RWPE2 (cell line): ENCODE results near the gene GFAP.

Experiments used
- ATAC-seq: fragments of 200-7000 bp; cut with Tn5 transposase; 3 replicates; pipeline ENCODE4 v1.9.1; 2021; ENCODE audit warnings: low read depth
- DNase-seq: peaks from one replicate; pipeline ENCODE4 v3.0.0-alpha.2; 2020; ENCODE audit warnings: low spot score
- H3K27ac ChIP-seq: fragments of 450-650 bp; 2 replicates; pipeline ENCODE4 v1.5.1; 2017; ENCODE audit warnings: mild to moderate bottlenecking; ENCODE audit not compliant: poor library complexity, severe bottlenecking
- H3K27me3 ChIP-seq: fragments of 250-450 bp; sonication (Bioruptor Pico); 2 replicates; pipeline ENCODE4 v1.5.1; 2021; ENCODE audit warnings: mild to moderate bottlenecking, moderate library complexity; ENCODE audit not compliant: insufficient read depth, poor library complexity, severe bottlenecking
- H3K36me3 ChIP-seq: fragments of 250-450 bp; sonication (Bioruptor Pico); 2 replicates; pipeline ENCODE4 v1.5.1; 2020; ENCODE audit warnings: low read depth, mild to moderate bottlenecking, moderate library complexity
- H3K4me1 ChIP-seq: fragments of 250-450 bp; sonication (Bioruptor Pico); 2 replicates; pipeline ENCODE4 v1.5.1; 2021; ENCODE audit warnings: mild to moderate bottlenecking, moderate library complexity; ENCODE audit not compliant: insufficient read depth, poor library complexity, severe bottlenecking
- H3K4me3 ChIP-seq: fragments of 250-450 bp; sonication (Bioruptor Pico); 2 replicates; pipeline ENCODE4 v1.5.1; 2021; ENCODE audit warnings: mild to moderate bottlenecking, moderate library complexity; ENCODE audit not compliant: severe bottlenecking
- H3K9me3 ChIP-seq: fragments of 250-450 bp; sonication (Bioruptor Pico); 2 replicates; pipeline ENCODE4 v1.5.1; 2021; ENCODE audit warnings: mild to moderate bottlenecking, moderate library complexity; ENCODE audit not compliant: severe bottlenecking
- TF ChIP-seq, protein P1 (sequence below): fragments of 450-650 bp; IDR thresholded peaks from one replicate; pipeline ENCODE4 v1.5.1; 2017; ENCODE audit warnings: mild to moderate bottlenecking, moderate library complexity; ENCODE audit not compliant: poor library complexity, severe bottlenecking

Gene GFAP

DNA sequence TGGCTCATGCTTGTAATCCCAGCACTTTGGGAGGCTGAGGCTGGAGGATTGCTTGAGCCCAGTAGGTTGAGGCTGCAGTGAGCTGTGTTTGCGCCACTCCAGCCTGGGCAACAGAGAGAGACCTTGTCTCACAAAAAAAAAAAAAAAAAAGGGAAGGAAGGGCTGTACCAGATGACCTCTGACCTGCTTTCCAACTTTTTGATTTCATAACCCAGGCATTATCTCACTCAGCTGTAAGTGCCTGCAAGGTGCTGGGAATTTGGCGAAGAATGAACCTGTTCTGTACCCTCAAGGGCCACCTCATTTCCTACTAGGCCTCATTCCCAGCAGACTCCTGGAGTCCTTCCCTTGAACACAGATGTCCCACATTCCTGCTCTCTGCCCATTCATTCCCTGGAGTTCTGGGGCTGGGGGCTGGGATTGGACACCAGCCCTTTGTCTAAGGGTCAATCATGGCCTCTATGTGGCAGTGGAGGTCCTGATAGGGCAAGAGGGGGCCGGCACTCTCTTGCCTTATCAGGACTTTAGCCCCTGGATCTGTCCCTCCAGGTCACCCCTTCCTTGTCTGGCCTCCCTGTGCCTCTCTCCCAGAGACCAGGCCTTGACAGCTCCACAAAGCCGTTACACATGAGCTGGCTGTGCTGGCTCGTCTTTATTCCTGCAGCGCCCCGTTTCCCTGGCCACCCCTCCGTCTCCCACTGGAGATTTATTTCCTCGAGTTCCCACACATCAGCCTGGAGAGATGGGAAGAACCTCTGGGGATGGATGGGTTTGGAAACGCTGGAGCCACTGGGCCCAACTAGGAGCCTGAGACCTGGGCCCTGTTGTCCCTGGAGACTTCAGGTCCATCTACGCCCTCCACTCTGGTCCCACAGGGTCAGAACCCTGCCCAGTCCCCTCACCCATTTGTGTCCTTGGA, 821 bp upstream of the GFAP start:
- Histone ChIP-seq H3K4me3 (no peak overlapping the region), H3K4me1 (peaks cover 30% of the 10 kb centered on the region), H3K27ac (peak overlapping the region; percentile 81), H3K9me3 (no peaks in the 10 kb centered on the region), H3K27me3 (no peaks in the 10 kb centered on the region), H3K36me3 (no peaks in the 10 kb centered on the region)
- TF ChIP-seq, protein P1, sequence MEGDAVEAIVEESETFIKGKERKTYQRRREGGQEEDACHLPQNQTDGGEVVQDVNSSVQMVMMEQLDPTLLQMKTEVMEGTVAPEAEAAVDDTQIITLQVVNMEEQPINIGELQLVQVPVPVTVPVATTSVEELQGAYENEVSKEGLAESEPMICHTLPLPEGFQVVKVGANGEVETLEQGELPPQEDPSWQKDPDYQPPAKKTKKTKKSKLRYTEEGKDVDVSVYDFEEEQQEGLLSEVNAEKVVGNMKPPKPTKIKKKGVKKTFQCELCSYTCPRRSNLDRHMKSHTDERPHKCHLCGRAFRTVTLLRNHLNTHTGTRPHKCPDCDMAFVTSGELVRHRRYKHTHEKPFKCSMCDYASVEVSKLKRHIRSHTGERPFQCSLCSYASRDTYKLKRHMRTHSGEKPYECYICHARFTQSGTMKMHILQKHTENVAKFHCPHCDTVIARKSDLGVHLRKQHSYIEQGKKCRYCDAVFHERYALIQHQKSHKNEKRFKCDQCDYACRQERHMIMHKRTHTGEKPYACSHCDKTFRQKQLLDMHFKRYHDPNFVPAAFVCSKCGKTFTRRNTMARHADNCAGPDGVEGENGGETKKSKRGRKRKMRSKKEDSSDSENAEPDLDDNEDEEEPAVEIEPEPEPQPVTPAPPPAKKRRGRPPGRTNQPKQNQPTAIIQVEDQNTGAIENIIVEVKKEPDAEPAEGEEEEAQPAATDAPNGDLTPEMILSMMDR: no peak
- no peak for DNase-seq
- peak; percentile 3; the same call in 1 of the 3 replicates for ATAC-seq

DNA sequence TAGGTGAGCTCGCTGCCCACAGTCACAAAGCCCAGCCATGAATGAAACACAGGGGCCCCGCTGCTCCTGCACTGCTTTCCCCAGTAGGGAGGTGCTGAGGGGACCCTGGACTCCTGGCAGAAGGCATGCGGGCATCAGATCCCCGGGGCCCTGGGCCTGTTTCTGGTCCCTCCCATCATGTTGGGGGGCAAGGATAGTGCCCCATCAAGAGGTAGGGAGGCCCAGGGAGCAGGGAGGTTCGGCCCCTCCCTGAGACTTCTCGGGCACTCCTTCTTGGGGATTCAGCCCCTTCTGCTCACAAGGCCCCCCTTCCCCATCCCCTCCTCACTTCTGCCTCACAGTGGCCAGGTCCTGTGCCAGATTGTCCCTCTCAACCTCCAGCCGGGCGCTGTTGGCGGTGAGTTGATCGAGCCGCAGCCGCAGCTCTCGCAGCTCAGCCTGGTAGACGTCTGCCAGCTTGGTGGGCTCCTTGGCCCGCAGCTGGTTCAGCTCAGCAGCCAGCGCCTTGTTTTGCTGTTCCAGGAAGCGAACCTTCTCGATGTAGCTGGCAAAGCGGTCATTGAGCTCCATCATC, 515 bp downstream of the GFAP start:
- DNase-seq: no peak
- Histone ChIP-seq H3K36me3 (no peaks in the 10 kb centered on the region), H3K9me3 (no peaks in the 10 kb centered on the region), H3K27ac (no peak overlapping the region), H3K27me3 (no peaks in the 10 kb centered on the region), H3K4me1 (peaks cover 33% of the 10 kb centered on the region), H3K4me3 (no peak overlapping the region)
- no peak for ATAC-seq
- TF ChIP-seq, protein P1: no peak

DNA sequence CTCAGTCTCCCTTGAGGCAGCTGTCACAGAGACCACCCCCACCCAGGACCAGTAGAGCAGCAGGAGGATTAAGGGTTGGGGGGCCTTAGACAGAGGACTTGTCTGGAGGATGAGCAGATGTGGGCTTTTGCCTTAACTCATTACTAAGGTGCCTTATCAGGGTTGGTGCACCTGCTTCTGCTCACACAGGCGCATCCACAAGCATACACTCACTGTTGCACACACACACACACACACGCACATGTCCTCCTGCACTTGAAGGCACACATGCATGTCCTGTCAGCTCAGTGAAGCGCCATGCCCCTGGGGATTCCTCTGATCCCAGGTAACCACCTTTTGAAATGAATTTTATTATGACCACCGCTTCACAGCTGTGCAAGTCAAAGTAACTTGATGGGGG, 1.2 kb downstream of the GFAP start:
- peaks cover 40% of the 10 kb centered on the region for H3K4me1 ChIP-seq
- H3K27me3 ChIP-seq: no peaks in the 10 kb centered on the region
- H3K9me3 ChIP-seq: no peaks in the 10 kb centered on the region
- no peaks in the 10 kb centered on the region for H3K36me3 ChIP-seq
- DNase-seq: no peak
- no peak overlapping the region for H3K4me3 ChIP-seq
- TF ChIP-seq, protein P1: no peak
- no peak overlapping the region for H3K27ac ChIP-seq
- ATAC-seq: no peak

DNA sequence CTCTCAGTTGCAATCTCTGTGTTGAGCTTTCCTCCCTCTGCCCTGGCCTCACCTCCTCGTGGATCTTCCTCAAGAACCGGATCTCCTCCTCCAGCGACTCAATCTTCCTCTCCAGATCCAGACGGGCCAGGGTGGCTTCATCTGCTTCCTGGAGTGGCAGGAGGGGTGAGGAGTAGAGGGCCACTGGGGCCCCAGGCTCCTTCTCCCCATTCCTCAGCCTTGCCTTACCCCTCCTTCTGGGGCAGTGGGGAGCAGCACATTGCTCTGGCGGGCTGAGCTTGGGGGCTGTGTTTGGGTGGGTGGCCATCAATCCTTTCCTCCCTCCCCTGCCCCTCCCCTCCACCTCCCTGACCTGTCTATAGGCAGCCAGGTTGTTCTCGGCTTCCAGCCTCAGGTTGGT, 1.6 kb downstream of the GFAP start:
- no peak overlapping the region for H3K27ac ChIP-seq
- H3K4me3 ChIP-seq: no peak overlapping the region
- no peaks in the 10 kb centered on the region for H3K9me3 ChIP-seq
- no peaks in the 10 kb centered on the region for H3K27me3 ChIP-seq
- no peaks in the 10 kb centered on the region for H3K36me3 ChIP-seq
- peaks cover 41% of the 10 kb centered on the region for H3K4me1 ChIP-seq
- TF ChIP-seq, protein P1: no peak
- ATAC-seq (no peak), DNase-seq (no peak)
